Middle frontal gyrus (tissue), 1 donor: ENCODE data around the gene KLHL22.
A peak's percentile ranks its signal among the peaks of the same experiment; 100 is the strongest.

Experiments used
- DNase-seq: peaks from one replicate; pipeline ENCODE4 v3.0.0-alpha.2; 2015; ENCODE audit warnings: low spot score; ENCODE audit errors: extremely low spot score

The KLHL22 gene

GRCh38 chr22:20434264-20434751 is 61.3 kb downstream of the KLHL22 start:
- DNase-seq, result no peak

- no peak for DNase-seq
Observed at GRCh38 chr22:20433686-20434241, 61.8 kb downstream of the KLHL22 start.

- no peak for DNase-seq
Observed at GRCh38 chr22:20433191-20433590, 62.4 kb downstream of the KLHL22 start.

- no peak for DNase-seq
Observed at GRCh38 chr22:20432244-20432686, 63.3 kb downstream of the KLHL22 start.

GRCh38 chr22:20431511-20432192 is 63.9 kb downstream of the KLHL22 start:
- no peak for DNase-seq

GRCh38 chr22:20430720-20431510 is 64.7 kb downstream of the KLHL22 start:
- no peak for DNase-seq

- DNase-seq, result no peak
Observed at GRCh38 chr22:20430101-20430719, 65.4 kb downstream of the KLHL22 start.

- no peak for DNase-seq
Observed at GRCh38 chr22:20429254-20430100, 66.1 kb downstream of the KLHL22 start.

GRCh38 chr22:20428496-20429253 is 66.9 kb downstream of the KLHL22 start:
- DNase-seq, result no peak

- no peak for DNase-seq
Observed at GRCh38 chr22:20427945-20428417, 67.6 kb downstream of the KLHL22 start.

- no peak for DNase-seq
Observed at GRCh38 chr22:20427104-20427944, 68.3 kb downstream of the KLHL22 start.

GRCh38 chr22:20426259-20426615 is 69.4 kb downstream of the KLHL22 start:
- no peak for DNase-seq

- no peak for DNase-seq
Observed at GRCh38 chr22:20425566-20426258, 69.9 kb downstream of the KLHL22 start.

- DNase-seq, result peak; percentile 42
Observed at GRCh38 chr22:20424932-20425565, 70.5 kb downstream of the KLHL22 start.

- no peak for DNase-seq
Observed at GRCh38 chr22:20424568-20424931, 71.0 kb downstream of the KLHL22 start.

- no peak for DNase-seq
Observed at GRCh38 chr22:20423906-20424551, 71.6 kb downstream of the KLHL22 start.

GRCh38 chr22:20423008-20423905 is 72.3 kb downstream of the KLHL22 start:
- peak; percentile 71 for DNase-seq
